Left lung (tissue), 10 donors: ENCODE results near the gene PTPRM. TPM values are rescaled to one million over a fixed set of nuclear protein-coding genes. Genes with fewer than 3 reads are reported as not detected.

Experiments used
- ATAC-seq: fragments of 200-7000 bp; cut with Tn5 transposase; one replicate; pipeline ENCODE4 v1.9.1; 2020; ENCODE audit warnings: moderate library complexity
- DNase-seq, 4 donors: peaks; one replicate each; pipeline ENCODE4 v3.0.0-alpha.2; 2013 to 2020
- H3K27ac ChIP-seq, 2 donors: fragments of 200-600 bp; sonication (generic) in 1 of 2; one replicate each; pipeline versions ENCODE4 v1.5.0 to v1.8.0; 2020 to 2021
- H3K27me3 ChIP-seq, 2 donors: fragments of 200-600 bp; sonication (generic) in 1 of 2; one replicate each; pipeline versions ENCODE4 v1.5.0 to v1.8.0; 2020 to 2021
- H3K36me3 ChIP-seq, 2 donors: fragments of 200-600 bp; sonication (generic) in 1 of 2; one replicate each; pipeline versions ENCODE4 v1.5.0 to v1.8.0; 2020 to 2021
- H3K4me1 ChIP-seq, 2 donors: fragments of 200-600 bp; one replicate each; pipeline ENCODE4 v1.8.0; 2021
- H3K4me3 ChIP-seq, 2 donors: fragments of 200-600 bp; sonication (generic) in 1 of 2; one replicate each; pipeline versions ENCODE4 v1.5.0 to v1.8.0; 2020 to 2021; ENCODE audit warnings: mild to moderate bottlenecking in 1 of 2
- H3K9me3 ChIP-seq, 2 donors: fragments of 200-600 bp; sonication (generic) in 1 of 2; one replicate each; pipeline versions ENCODE4 v1.5.0 to v1.8.0; 2020 to 2021
- intact Hi-C, 2 donors: fragments of 100-400 bp; cut with DNase I; formaldehyde crosslinking; loops; one replicate each; pipeline versions ENCODE4 v1.11.2 to v1.14.2; 2022
- polyA plus RNA-seq, 6 donors: library from polyadenylated mRNA; unstranded; fragments of 120-200 nt; gene quantifications; one replicate each; pipeline ENCODE4 v1.2.1, GENCODE V29; 2013; ENCODE audit not compliant: insufficient read length in 6 of 6
- total RNA-seq, 2 donors: library from RNA; stranded (reverse); fragmentation: NEBNext Ultra II Directional; extraction: Animal tissue kit (Norgen Biotek cat#: 25700); gene quantifications; one replicate each; pipeline ENCODE4 v1.2.1, GENCODE V29; 2021
- TF ChIP-seq, protein P1 (sequence below), 2 donors: fragments of 200-600 bp; sonication (generic) in 1 of 2; IDR thresholded peaks; one replicate each; pipeline versions ENCODE4 v1.5.0 to v1.8.0; 2021; ENCODE audit warnings: antibody characterized with exemption in 2 of 2
- donor health status: DM: no; HTN: yes; CAD: no.
- donor health status: DM: no; HTN: no; CAD: no.

Gene PTPRM
- total and polyA plus RNA-seq, 8 donors = 76.4 to 99.6 (median 90.1) TPM

- intact Hi-C loops = no loop called here
- Histone ChIP-seq H3K36me3 (no peaks in the 10 kb centered on the region), H3K27me3 (no peaks in the 10 kb centered on the region), H3K4me3 (no peak overlapping the region), H3K4me1 (peaks cover 0 to 6% of the 10 kb centered on the region in 2 donors), H3K27ac (no peak overlapping the region), H3K9me3 (no peaks in the 10 kb centered on the region)
- ATAC-seq (no peak), DNase-seq (no peak)
- TF ChIP-seq, protein P1, sequence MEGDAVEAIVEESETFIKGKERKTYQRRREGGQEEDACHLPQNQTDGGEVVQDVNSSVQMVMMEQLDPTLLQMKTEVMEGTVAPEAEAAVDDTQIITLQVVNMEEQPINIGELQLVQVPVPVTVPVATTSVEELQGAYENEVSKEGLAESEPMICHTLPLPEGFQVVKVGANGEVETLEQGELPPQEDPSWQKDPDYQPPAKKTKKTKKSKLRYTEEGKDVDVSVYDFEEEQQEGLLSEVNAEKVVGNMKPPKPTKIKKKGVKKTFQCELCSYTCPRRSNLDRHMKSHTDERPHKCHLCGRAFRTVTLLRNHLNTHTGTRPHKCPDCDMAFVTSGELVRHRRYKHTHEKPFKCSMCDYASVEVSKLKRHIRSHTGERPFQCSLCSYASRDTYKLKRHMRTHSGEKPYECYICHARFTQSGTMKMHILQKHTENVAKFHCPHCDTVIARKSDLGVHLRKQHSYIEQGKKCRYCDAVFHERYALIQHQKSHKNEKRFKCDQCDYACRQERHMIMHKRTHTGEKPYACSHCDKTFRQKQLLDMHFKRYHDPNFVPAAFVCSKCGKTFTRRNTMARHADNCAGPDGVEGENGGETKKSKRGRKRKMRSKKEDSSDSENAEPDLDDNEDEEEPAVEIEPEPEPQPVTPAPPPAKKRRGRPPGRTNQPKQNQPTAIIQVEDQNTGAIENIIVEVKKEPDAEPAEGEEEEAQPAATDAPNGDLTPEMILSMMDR (IDR thresholded peaks at IDR 0.05) = no peak
These were observed 74.7 kb downstream of the PTPRM start for GRCh38 chr18:7641813-7642212.

GRCh38 chr18:7642331-7642890, 75.3 kb downstream of the PTPRM start:
- Histone ChIP-seq H3K9me3 (no peaks in the 10 kb centered on the region), H3K36me3 (no peaks in the 10 kb centered on the region), H3K27me3 (no peaks in the 10 kb centered on the region), H3K4me3 (no peak overlapping the region), H3K4me1 (peaks cover 0 to 6% of the 10 kb centered on the region in 2 donors), H3K27ac (no peak overlapping the region)
- ATAC-seq = no peak
- DNase-seq = no peak
- intact Hi-C loops = no loop called here
- TF ChIP-seq, protein P1 (IDR thresholded peaks at IDR 0.05) = no peak

- Histone ChIP-seq H3K4me3 (no peak overlapping the region), H3K9me3 (peaks cover 0 to 12% of the 10 kb centered on the region in 2 donors), H3K27me3 (no peaks in the 10 kb centered on the region), H3K27ac (no peak overlapping the region), H3K4me1 (peaks cover 0 to 3% of the 10 kb centered on the region in 2 donors), H3K36me3 (no peaks in the 10 kb centered on the region)
- ATAC-seq (no peak), DNase-seq (no peak)
- TF ChIP-seq, protein P1 (IDR thresholded peaks at IDR 0.05) = no peak
- intact Hi-C loops = no loop called here
These were observed 78.6 kb downstream of the PTPRM start for GRCh38 chr18:7645756-7646155.

- no peak for ATAC-seq
- H3K27ac ChIP-seq = no peak overlapping the region
- no peak overlapping the region for H3K4me3 ChIP-seq
- H3K9me3 ChIP-seq = peaks cover 0 to 12% of the 10 kb centered on the region in 2 donors
- H3K27me3 ChIP-seq = no peaks in the 10 kb centered on the region
- TF ChIP-seq, protein P1 (IDR thresholded peaks at IDR 0.05) = no peak
- no peak for DNase-seq
- peaks cover 0 to 3% of the 10 kb centered on the region in 2 donors for H3K4me1 ChIP-seq
- intact Hi-C loops = no loop called here
- H3K36me3 ChIP-seq = no peaks in the 10 kb centered on the region
These were observed 79.2 kb downstream of the PTPRM start for GRCh38 chr18:7646174-7646886.

DNA sequence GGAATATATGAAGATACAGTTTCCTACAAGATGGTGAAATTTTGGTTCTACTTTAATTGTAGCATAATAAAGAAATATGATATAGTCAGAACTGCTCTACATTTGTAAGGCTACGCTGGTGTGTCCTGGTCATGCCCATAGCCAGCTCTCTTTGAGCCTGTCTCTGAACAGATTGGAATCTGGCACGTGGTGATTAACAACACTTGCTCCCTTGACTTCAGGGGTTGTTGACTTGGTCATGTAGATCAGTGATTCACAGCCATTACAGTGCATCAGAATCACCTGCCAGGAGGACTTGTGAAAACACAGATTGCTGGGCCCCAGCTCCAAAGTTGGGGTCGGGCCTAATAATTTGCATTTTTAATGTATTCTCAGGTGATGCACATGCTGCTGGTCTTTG, 80.4 kb downstream of the PTPRM start:
- Histone ChIP-seq H3K4me1 (peaks cover 0 to 3% of the 10 kb centered on the region in 2 donors), H3K4me3 (no peak overlapping the region), H3K27me3 (no peaks in the 10 kb centered on the region), H3K36me3 (no peaks in the 10 kb centered on the region), H3K27ac (no peak overlapping the region), H3K9me3 (peaks cover 0 to 12% of the 10 kb centered on the region in 2 donors)
- intact Hi-C loops = no loop called here
- no peak for ATAC-seq
- TF ChIP-seq, protein P1 (IDR thresholded peaks at IDR 0.05) = no peak
- DNase-seq = no peak
